Uterus (tissue), 2 donors: ENCODE data around the gene KIAA1328.

Experiments used
- CTCF ChIP-seq, 4 experiments: fragments of 200-600 bp in 2 of 4; fragments of 450-650 bp in 2 of 4; sonication (generic) in 2 of 4; IDR thresholded peaks; one replicate each; pipeline ENCODE4 v1.5.1; 2016 to 2019; ENCODE audit warnings: antibody characterized with exemption in 4 of 4, mild to moderate bottlenecking in 2 of 4, moderate library complexity in 1 of 4
- POLR2A ChIP-seq, 2 donors: fragments of 450-650 bp; IDR thresholded peaks; one replicate each; pipeline ENCODE4 v1.6.1; 2016; ENCODE audit warnings: antibody characterized with exemption in 2 of 2, mild to moderate bottlenecking in 1 of 2, moderate library complexity in 1 of 2

DNA sequence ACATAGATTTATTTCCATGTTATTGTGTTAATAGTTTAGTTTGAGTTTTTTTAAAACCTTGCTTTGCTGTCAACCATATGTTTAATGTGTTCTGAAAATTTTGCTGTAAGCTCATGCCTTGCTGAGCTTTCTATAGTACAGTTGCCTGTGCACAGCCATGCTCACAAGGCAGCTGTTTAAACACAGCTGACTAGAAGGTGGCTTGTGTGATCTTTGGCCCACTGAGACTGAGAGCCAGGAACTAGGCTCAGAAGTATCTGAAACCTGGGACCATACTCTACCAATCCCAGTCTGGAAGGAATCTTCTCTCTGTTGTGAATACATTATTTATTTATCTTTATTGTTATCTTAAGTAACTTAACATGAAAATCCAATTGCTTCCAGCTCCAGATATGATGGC lies 350.5 kb downstream of the KIAA1328 start:
- no peak for TF ChIP-seq CTCF (IDR thresholded peaks at IDR 0.05)
- no peak for TF ChIP-seq POLR2A (IDR thresholded peaks at IDR 0.05)
